Measurements from ENCODE around the gene GATA5.

GRCh38 chr20:62457098-62457497 is 18.7 kb downstream of the GATA5 start:
- TF ChIP-seq ZBTB1 (tag by site-specific recombination; IDR thresholded peaks at IDR 0.05) = no peak
- TF ChIP-seq TRIM28 (IDR thresholded peaks at IDR 0.05; ENCODE audit: borderline replicate concordance, low read length) = no peak
- TF ChIP-seq PRDM4 (tag by site-specific recombination; IDR thresholded peaks at IDR 0.05) = no peak
- no peak for TF ChIP-seq CTCF (tag by site-specific recombination; IDR thresholded peaks at IDR 0.05)
- no peak for TF ChIP-seq ZNF354C (tag by site-specific recombination; IDR thresholded peaks at IDR 0.05; ENCODE audit: borderline replicate concordance, low read depth)
- no peak for TF ChIP-seq ZNF785 (tag by site-specific recombination; IDR thresholded peaks at IDR 0.05)
- no peak for TF ChIP-seq ZNF175 (tag by site-specific recombination; IDR thresholded peaks at IDR 0.05)
- TF ChIP-seq KLF17 (tag by site-specific recombination; IDR thresholded peaks at IDR 0.05) = no peak
- TF ChIP-seq ZNF280D (tag by site-specific recombination; IDR thresholded peaks at IDR 0.05) = no peak
- TF ChIP-seq ZNF274 (IDR thresholded peaks at IDR 0.05; ENCODE audit: low read length) = no peak
- TF ChIP-seq ZNF274 (tag by site-specific recombination; IDR thresholded peaks at IDR 0.05; ENCODE audit: borderline replicate concordance) = no peak

All from HEK293 (cell line).